GM18858 (cell line): ENCODE results near the gene CASK.

Experiments used
- ATAC-seq: cut with Tn5 transposase; IDR thresholded peaks from one replicate; pipeline ENCODE4 v1.9.1; 2021; ENCODE audit not compliant: unreplicated experiment

CASK gene, protein sequence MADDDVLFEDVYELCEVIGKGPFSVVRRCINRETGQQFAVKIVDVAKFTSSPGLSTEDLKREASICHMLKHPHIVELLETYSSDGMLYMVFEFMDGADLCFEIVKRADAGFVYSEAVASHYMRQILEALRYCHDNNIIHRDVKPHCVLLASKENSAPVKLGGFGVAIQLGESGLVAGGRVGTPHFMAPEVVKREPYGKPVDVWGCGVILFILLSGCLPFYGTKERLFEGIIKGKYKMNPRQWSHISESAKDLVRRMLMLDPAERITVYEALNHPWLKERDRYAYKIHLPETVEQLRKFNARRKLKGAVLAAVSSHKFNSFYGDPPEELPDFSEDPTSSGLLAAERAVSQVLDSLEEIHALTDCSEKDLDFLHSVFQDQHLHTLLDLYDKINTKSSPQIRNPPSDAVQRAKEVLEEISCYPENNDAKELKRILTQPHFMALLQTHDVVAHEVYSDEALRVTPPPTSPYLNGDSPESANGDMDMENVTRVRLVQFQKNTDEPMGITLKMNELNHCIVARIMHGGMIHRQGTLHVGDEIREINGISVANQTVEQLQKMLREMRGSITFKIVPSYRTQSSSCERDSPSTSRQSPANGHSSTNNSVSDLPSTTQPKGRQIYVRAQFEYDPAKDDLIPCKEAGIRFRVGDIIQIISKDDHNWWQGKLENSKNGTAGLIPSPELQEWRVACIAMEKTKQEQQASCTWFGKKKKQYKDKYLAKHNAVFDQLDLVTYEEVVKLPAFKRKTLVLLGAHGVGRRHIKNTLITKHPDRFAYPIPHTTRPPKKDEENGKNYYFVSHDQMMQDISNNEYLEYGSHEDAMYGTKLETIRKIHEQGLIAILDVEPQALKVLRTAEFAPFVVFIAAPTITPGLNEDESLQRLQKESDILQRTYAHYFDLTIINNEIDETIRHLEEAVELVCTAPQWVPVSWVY

DNA sequence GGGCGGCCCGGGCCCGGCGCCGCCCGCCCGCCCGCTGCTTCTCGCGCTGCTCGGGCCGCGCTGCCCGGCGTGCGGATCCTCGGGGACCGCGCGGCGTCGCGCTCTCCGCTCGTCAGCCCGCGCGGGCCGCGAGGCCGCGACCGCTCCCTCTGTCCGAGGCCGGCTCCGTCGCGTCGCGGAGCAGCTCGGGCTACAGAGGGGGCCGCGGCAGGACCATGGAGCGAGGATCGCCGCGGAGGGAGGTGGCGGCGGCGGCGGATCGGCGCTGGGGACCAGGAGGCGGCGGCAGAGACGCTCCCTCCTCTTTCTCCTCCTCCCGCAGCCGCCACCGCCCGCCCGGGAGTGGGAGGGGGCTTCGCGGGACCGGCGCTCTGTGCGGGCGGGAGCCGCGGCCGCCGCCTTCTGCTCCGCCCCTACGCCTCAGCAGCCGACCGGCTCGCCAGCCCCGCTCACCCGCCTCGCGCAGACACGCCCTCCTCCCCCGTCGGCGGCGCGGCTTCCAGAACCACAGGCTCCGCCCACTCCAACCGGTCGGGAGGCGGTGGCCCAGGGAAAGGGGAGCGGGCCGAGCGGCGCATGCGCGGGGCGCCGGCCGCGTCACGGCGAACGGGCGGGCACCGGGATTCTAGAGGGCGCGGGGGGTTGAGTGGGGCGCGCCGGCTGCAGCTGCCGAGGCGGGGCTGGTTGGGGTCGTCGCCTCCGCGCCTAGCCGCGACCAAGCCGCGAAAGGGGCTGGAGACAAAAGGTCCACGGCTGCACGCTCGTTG is at the start of gene CASK:
Gene CASK (minus strand): TSS at position 344 of the 767 bp plus-strand sequence. CDS start 566 bp downstream, outside the sequence.
- peak; percentile 71 for ATAC-seq

DNA sequence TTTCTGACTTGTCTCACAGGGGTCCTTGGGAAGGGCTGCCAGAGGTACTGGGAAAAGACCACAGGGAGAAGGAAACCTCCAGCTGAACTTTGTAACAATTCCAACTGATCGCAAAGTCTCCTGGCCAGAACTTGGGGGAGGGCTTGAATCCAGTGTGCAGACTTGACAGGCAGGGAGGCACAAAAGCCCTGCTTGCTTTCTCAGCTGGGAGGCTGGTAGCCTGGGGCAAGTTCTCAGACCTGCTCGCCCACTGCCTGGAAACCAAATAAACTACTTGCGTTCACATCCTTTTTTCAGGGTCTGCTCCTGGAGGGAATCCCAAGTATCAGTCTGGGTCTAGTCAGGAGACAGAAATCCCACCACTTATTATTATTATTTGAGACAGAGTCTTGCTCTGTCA is 48.0 kb upstream of the CASK start:
- ATAC-seq = no peak

DNA sequence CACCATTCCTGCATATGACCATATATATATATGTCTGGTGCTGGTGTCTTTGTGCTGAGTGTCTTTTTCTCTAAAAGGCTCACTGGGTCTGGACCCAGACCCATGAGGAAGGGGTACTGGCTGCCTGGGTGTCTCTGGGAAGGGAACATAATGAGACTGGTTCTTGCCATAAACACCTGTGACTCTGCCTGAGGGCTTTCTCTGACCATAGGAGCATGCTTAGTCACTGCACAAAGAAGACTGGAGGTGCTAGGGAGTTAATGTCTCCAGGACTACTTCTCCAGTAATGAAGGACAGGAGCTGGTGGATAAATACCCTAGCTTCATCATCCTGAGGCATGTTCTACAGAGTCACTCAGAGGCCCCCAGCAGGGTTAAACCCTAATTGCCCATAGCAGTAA is 47.1 kb upstream of the CASK start:
- no peak for ATAC-seq

DNA sequence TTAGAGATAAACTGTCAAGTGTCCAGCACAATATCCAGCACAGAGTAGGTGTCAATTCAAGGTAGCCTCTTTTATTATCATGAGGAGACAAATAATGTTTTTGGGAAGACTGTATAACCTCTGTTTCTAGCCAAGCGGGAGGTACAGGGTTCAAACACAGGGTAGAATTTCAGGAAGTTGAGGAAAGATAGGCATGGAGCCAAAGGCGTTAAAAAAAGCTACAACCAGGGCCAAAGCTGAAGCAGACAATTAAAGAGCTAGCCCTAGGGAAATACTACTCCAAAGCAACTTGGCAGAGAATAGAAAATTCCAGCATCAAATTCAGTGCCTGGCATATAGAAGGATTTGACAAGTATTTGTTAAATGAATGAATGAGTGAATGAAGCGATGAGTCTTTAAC is 40.0 kb upstream of the CASK start:
- ATAC-seq = no peak

DNA sequence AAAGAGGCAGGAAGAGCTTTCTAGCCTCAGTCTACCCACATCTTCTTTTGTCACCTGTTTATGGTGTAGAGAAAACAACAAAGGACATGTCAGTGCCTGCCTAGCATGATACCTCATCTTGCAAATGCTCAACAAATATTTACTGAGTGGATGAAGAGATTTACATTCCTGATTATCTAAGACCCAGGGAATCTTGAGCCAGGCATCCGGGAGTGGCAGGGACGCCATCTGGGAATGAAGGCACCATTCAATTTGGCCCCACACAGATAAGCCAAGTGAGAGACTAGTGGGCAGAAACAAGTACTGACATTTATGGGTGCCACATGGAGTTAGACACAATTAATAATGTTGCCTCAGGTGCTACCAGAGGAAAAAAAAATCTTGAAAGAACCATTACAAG is 36.8 kb upstream of the CASK start:
- no peak for ATAC-seq

DNA sequence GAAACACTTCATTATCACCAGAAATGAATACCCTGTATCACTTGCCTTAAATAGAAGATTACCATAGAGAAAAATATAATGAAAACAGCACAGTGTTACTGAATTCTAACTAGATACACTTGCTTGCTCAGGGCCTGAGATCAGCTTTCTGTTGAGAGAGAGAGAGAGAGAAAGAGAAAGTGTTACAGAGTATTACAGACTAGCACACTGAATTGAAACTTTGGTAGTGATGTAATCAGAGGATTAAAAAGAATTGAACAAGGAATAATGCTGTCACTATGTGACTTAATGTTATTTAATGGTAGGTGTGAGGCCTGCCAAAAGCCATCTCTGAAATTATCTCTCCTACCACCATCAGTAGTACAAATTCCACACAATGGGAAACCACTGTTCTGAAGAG is 35.5 kb upstream of the CASK start:
- ATAC-seq = no peak

DNA sequence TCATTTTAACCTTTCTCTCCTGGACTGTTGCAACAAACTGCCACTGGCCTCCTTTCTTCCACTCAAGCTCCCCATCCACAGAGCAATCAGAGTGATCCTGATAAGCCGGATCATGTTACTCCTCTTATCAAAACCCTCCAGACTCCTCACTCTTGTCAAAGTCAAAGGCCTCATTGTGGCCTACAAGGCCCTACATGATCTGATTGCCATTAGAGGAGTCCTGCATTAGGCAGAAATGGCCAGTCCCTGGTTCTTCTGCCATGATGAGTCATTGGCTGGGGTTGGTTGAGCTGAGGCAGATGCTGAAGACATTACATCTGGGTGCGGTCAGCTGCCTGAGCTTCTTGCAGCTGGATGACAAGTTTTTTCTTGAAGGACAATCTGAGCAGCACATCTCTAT is 32.7 kb upstream of the CASK start:
- no peak for ATAC-seq

DNA sequence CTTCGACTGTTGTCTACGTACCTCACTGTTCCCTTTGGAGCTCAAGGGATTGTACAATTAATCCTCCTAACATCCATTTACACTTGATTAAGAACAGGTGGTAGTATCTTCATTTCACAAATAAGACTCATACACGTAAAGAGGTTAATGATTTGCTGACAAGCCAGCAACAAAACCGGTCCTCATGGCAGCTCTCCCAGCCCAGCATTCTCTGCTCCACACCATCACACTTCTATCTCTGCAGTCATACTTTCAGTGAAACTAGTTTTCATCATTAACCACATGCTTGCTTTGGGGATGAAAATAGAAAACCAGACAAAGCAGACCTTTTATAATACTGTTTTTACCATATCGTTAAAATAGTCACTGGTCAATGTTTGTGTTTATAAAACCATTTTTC is 28.7 kb upstream of the CASK start:
- no peak for ATAC-seq

DNA sequence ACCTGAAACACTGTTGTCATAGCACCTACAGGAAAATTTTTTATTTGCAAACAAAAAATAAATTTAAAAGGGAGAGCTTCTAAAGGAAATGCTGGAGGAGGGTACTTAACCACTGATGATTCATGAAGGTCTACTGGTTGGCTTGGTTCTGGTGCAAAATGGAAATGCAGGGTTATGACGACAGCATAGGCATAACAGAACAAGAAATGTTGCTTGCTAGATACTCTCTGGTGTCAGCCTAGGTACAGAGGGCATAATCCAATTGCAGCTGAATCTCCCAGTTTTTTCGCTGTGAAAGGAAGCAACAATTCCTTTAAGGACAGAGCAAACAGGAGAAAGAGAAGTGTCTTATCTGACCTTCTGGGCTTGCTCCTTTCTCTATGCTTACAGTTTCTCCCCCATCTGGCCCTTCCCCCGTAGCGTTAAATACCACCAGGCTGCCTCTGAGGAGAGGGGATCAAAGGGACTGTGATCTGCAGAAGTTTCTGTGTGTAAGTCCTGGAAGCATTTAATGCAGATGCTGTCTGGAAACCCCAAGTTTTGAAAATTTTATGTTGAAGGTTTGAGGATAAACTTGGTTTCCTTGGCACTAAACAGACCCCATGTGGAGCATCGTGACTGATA is 23.7 kb upstream of the CASK start:
- ATAC-seq = no peak

DNA sequence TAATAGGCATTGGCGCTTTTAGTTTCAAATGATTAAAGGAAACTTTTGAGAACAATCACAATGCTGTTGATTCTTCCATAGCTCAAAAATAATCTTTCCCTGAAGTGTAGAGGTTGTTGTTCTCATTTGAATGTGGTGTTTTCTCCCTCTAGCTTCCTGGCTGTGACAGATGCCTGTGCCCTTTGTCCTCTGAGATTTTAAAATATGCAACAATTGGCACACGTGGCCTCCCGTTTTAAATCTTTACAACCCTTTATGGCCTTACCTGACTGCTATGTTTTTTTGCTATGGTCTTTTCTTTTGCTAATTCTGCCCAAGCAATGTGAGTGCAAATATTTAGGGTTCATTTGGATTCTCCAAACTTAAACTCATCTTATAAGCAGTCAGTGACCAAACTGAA is 22.9 kb upstream of the CASK start:
- no peak for ATAC-seq

DNA sequence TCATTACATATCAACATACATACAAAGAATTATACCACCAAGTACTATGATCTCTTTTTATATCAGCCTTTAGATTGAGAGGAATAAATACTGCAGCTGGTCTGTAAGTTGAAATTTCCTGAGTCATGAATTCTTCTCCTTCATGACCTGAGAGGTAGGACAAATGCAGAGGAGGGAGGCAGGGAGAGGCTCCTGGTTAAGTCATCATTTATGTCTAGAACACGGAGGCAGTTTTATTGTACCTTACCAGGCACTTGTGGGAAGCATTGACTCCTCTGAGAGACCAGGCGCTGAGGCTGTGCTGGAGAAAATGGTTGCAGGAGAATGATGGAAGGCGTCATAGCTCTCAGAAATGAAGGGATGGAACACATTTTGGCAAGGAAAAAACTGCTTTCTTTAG is 12.5 kb upstream of the CASK start:
- ATAC-seq = no peak

DNA sequence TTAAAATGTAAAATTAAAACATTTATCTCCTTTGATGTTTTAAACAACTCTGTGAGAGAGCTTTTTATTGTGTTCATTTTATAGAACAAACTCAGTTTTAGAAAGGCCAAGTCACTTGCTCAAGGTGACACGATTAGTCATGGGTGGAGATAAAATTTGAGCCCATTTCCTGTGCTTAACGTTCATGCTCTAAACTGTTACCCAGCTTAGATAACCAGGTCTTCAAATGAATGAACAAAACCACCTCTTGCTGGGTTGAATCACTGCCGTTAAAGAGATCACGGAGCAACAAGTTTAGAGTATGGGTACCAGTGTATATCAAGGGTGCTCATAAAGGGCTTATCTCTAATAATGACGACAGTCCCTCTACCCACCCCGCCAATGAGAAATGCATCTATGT is 10.2 kb upstream of the CASK start:
- ATAC-seq = no peak

DNA sequence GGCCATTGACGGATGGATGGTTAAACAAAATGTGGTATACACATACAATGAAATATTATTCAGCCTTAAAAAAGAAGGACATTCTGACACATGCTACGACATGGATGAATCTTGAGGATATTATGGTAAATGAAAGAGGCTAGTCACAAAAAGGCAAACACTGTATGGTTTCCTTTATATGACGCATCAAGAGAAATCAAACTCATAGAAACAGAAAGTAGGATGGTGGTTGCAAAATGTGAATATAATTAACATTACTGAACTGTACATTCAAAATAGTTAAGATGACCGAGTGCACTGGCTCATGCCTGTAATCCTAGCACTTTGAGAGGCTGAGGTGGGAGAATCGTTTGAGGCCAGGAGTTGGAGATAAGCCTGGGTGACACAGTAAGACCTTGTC is 9.5 kb upstream of the CASK start:
- no peak for ATAC-seq

DNA sequence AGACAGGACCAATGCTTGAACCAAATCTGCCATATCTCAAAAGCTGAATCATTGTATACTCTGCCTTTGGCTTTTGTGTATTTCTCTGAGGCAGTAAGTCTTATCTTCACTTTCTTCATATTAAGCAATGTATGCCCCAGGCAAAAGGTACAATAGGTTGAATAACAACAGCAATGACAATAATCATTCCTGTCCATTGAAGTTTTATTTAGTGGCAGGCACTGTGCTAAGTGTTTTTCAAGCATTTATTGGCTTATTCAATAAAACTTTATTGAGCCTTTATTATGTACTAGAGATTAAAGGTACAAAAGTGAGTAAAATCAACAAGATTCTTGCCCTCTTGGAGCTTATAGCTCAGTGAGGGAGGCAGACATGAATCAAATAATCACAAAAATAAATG is 8.2 kb upstream of the CASK start:
- ATAC-seq = no peak

DNA sequence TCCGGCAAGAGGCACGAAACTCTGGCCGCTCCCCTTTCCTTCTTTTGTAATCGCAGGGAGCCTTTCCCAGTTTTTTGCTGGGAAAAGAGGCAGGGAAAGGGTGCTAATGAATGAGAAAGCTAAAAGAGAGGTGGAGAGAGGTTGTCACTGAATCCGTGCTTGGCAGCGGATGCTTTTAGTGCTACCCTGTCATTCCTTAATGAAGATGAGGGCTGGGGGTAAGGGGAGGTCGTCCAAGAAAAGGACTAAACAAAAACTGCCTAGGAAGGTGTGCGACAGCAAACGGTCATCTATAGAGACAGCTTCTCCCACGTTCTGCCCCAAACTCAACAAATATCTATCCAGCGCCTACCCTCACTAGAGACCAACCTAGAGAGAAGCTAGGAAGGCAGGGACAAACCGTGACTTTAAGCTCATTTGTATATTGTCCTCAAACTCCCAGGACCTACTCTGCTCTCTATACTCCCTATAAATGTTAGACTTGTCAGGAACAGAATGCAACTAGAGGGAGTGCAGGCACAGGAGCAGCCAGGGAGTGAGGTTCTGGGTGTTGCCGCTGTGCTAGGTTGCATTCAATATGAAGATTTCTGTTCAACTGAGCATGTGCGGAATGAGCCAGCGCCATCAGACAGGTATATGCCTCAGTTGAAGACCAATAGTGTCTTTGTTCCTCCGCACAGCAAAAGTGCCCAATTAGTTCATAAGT is 777 bp upstream of the CASK start:
- no peak for ATAC-seq

DNA sequence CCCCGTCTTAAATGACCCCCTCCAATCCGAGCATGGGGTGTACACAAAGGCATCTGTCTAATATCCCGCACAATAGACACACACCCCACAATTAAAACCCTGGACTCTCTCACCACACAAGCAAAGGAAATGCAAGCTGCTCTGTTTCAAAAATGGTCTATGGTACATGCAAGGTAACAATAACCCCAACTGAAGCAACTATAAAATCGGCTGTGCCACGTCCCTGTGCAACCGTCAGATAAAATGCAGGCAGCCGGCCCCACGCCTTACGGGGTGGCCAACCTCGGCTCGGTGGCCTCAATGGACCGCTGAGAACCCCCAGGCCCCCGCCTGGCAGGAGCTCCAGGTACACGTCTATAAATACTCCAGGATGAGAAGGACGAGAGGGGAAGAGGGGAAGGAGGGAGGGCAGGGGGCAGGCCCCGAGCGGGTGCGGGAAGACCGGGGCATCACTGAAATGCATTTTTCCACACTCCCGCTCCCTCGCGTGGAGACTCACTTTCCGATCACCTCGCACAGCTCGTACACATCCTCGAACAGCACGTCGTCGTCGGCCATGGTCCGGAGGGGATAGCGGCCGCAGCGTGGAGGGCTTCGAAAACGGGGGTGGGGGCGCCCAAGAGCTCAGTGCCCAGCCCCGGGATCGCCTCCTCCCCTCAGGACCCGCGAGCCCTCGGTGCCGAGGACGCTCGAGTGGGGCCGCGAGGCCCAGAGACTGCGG is 763 bp downstream of the CASK start:
- no peak for ATAC-seq

DNA sequence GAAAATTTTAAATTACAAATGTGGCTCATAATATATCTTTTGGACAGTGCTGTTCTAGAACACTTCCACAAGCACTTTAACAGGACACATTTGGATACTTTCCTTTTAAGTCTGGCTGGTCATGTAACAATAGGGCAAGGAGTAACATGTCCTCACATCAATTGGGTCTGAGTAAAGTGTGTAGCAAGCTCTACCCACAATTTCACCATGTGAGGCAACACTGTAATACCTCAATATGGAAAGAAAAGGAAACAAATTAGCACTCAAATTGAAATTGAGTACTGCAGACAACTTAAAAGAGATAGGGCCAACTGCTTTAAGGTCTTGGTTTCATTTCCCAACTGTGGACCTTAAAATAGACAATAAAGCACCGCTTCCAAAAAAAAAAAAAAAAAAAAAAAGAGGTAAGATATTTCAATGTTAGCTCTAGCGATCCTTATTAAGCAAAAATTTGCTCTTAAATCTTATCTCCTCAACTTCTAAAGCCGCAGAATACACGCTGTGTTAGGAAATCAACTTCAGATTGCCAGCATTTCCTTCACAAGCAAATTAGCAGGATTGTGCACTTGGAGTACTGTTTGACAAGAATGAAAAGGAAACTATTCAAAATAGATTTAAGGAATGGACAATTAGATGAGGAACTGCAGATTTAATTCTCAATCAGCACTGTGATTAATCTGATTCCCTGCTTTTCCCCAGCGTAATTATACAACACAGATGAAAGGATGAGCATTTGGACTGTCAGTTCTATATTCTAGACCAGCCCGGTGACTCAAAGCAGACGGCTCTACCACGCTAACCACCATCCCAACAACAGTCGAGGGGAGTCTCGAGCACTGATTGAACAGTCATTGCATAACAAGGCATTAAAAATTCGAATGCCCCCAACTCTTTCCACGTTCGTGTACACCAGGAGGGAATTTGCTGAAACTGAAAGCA is 1.6 kb downstream of the CASK start:
- ATAC-seq = peak; percentile 32

DNA sequence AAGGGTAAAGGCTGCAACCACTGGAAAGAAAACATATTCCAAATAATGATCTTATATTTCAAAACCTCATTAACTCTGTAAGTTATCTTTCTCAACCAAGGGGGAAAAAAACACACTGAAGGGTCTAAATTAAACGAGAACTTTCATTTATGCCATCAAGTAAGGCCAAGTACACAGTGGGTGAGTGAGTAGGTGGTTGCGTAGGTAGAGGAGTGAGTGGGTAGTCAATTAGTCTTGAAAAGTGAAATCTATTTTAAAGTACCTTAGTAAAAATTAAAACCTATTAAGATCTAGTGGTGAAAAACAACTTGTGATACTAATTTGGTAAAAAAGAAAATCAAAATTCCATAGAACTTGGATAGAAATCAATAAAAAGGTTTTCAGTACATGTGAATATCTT is 3.5 kb downstream of the CASK start:
- ATAC-seq = no peak

DNA sequence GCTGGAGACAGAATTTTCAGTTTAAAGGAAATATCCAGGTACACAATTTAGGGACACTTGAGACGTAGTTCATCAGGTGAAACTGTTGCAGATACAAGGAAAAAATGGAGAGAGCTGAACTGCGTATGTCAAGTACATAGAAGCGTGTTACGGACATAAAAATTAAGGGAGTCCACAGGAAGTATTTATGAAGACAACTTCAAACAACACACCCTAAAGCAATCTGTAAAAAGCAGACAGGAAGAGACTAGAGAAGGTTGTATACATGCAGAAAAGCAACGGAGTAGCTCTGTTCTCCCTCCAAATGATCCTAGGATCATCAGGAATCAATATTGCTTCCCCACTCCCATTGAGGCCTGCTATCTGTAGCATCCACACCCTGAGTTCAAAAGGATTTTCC is 5.8 kb downstream of the CASK start:
- no peak for ATAC-seq
